Activated CD4-positive, alpha-beta T cell treated with anti-CD3 and anti-CD28 coated beads, Interleukin-2, amount 10 ng/mL, durations not matched to agents 7 days and 5 days (primary cell): ENCODE data around the gene TMIGD3. TPM values are rescaled to one million over a fixed set of nuclear protein-coding genes. Genes with fewer than 3 reads are reported as not detected.
A peak's percentile ranks its signal among the peaks of the same experiment; 100 is the strongest.

ENCODE experiments used
- CTCF ChIA-PET: fragments of 350-600 bp; sonication (Branson Sonifier 250); formaldehyde crosslinking; loops from one replicate; lab custom pipeline; 2021; ENCODE audit warnings: antibody characterized with exemption; lab: Charles Lee
- POLR2A ChIA-PET: fragments of 350-600 bp; sonication (Branson Sonifier 250); formaldehyde crosslinking; loops from one replicate; lab custom pipeline; 2021; ENCODE audit warnings: antibody characterized with exemption; lab: Charles Lee
- DNase-seq: peaks from one replicate; pipeline ENCODE4 v3.0.0-alpha.2; 2020
- H3K27ac Mint-ChIP-seq: one replicate; pipeline ENCODE4 v1.8.0; 2021; ENCODE audit warnings: mild to moderate bottlenecking, moderate library complexity, mixed read lengths
- H3K27me3 Mint-ChIP-seq: one replicate; pipeline ENCODE4 v1.8.0; 2021; ENCODE audit warnings: mixed read lengths
- H3K36me3 Mint-ChIP-seq: one replicate; pipeline ENCODE4 v1.8.0; 2021; ENCODE audit warnings: low read depth, mixed read lengths
- H3K4me1 Mint-ChIP-seq: one replicate; pipeline ENCODE4 v1.8.0; 2021; ENCODE audit warnings: mixed read lengths
- H3K4me3 Mint-ChIP-seq: one replicate; pipeline ENCODE4 v1.8.0; 2021; ENCODE audit warnings: mild to moderate bottlenecking, moderate library complexity, mixed read lengths
- H3K9me3 Mint-ChIP-seq: one replicate; pipeline ENCODE4 v1.8.0; 2021; ENCODE audit warnings: mixed read lengths
- total RNA-seq, 2 experiments: library from RNA; stranded (reverse); gene quantifications; one replicate each; pipeline ENCODE4 v1.2.3, GENCODE V29; 2021

Gene TMIGD3
- total RNA-seq, 2 experiments from 2014 or later = not detected

- Mint-ChIP-seq H3K4me1 (peaks cover 61% of the 10 kb centered on the region), H3K4me3 (no peak overlapping the region), H3K27ac (peak overlapping the region; percentile 82), H3K36me3 (no peaks in the 10 kb centered on the region), H3K9me3 (peaks cover 3% of the 10 kb centered on the region), H3K27me3 (no peaks in the 10 kb centered on the region)
- DNase-seq = no peak
- ChIA-PET CTCF (interaction anchor here (1.4 to 4.9 kb wide), 3 partner anchors 9 to 40 kb away, joined by 3 to 72 read pairs (median 40); no protein-coding TSS in a partner anchor), POLR2A (no interaction called here)
These were observed 2.2 kb upstream of the TMIGD3 start for GRCh38 chr1:111505641-111506119.

- no peak overlapping the region for H3K4me3 Mint-ChIP-seq
- ChIA-PET CTCF (interaction anchor here (1.2 to 1.9 kb wide), 3 partner anchors 13 to 211 kb away, joined by 3 to 11 read pairs (median 5); no protein-coding TSS in a partner anchor), POLR2A (no interaction called here)
- no peaks in the 10 kb centered on the region for H3K27me3 Mint-ChIP-seq
- peak overlapping the region; percentile 75 for H3K27ac Mint-ChIP-seq
- H3K36me3 Mint-ChIP-seq = no peaks in the 10 kb centered on the region
- peaks cover 61% of the 10 kb centered on the region for H3K4me1 Mint-ChIP-seq
- H3K9me3 Mint-ChIP-seq = peaks cover 8% of the 10 kb centered on the region
- no peak for DNase-seq
These were observed 664 bp upstream of the TMIGD3 start for GRCh38 chr1:111504097-111504496.

- Mint-ChIP-seq H3K4me3 (no peak overlapping the region), H3K4me1 (peaks cover 61% of the 10 kb centered on the region), H3K27ac (no peak overlapping the region), H3K27me3 (no peaks in the 10 kb centered on the region), H3K36me3 (peaks cover 15% of the 10 kb centered on the region), H3K9me3 (peaks cover 17% of the 10 kb centered on the region)
- ChIA-PET POLR2A (no interaction called here), CTCF (no interaction called here)
- no peak for DNase-seq
These were observed 1.8 kb downstream of the TMIGD3 start for GRCh38 chr1:111501645-111502044.

- Mint-ChIP-seq H3K36me3 (peaks cover 24% of the 10 kb centered on the region), H3K27me3 (no peaks in the 10 kb centered on the region), H3K27ac (no peak overlapping the region), H3K9me3 (peaks cover 31% of the 10 kb centered on the region), H3K4me3 (no peak overlapping the region), H3K4me1 (peaks cover 46% of the 10 kb centered on the region)
- ChIA-PET POLR2A (no interaction called here), CTCF (interaction anchor here (0.7 to 7.8 kb wide), 7 partner anchors 8 to 256 kb away, joined by 3 to 72 read pairs (median 3); no protein-coding TSS in a partner anchor)
- no peak for DNase-seq
These were observed 4.2 kb downstream of the TMIGD3 start for GRCh38 chr1:111499026-111499785.

- Mint-ChIP-seq H3K4me3 (no peak overlapping the region), H3K4me1 (peaks cover 29% of the 10 kb centered on the region), H3K27ac (no peak overlapping the region), H3K36me3 (peaks cover 24% of the 10 kb centered on the region), H3K9me3 (peaks cover 38% of the 10 kb centered on the region), H3K27me3 (no peaks in the 10 kb centered on the region)
- ChIA-PET CTCF (interaction anchor here (0.5 to 7.8 kb wide), 8 partner anchors 10 to 242 kb away, joined by 3 to 72 read pairs (median 4); partner anchors contain the start of gene INKA2), POLR2A (no interaction called here)
- no peak for DNase-seq
These were observed 5.8 kb downstream of the TMIGD3 start for GRCh38 chr1:111497592-111497991.

GRCh38 chr1:111496398-111496797 lies 7.0 kb downstream of the TMIGD3 start:
- H3K4me3 Mint-ChIP-seq = no peak overlapping the region
- DNase-seq = no peak
- H3K36me3 Mint-ChIP-seq = peaks cover 24% of the 10 kb centered on the region
- CTCF ChIA-PET = interaction anchor here (1.1 to 7.8 kb wide), 8 partner anchors 8 to 24 kb away, joined by 3 to 72 read pairs (median 5); no protein-coding TSS in a partner anchor
- H3K9me3 Mint-ChIP-seq = peaks cover 38% of the 10 kb centered on the region
- H3K27me3 Mint-ChIP-seq = no peaks in the 10 kb centered on the region
- peaks cover 27% of the 10 kb centered on the region for H3K4me1 Mint-ChIP-seq
- H3K27ac Mint-ChIP-seq = no peak overlapping the region
- POLR2A ChIA-PET = no interaction called here

- Mint-ChIP-seq H3K4me3 (no peak overlapping the region), H3K27me3 (peaks cover 2% of the 10 kb centered on the region), H3K27ac (no peak overlapping the region), H3K9me3 (peaks cover 21% of the 10 kb centered on the region), H3K36me3 (peaks cover 5% of the 10 kb centered on the region), H3K4me1 (peaks cover 3% of the 10 kb centered on the region)
- no peak for DNase-seq
- POLR2A ChIA-PET = no interaction called here
- CTCF ChIA-PET = interaction anchor here (1.3 to 2.3 kb wide), 3 partner anchors 14 to 256 kb away, joined by 3 to 9 read pairs (median 3); no protein-coding TSS in a partner anchor
These were observed 12.4 kb downstream of the TMIGD3 start for GRCh38 chr1:111491070-111491469.

GRCh38 chr1:111490220-111490619 lies 13.2 kb downstream of the TMIGD3 start:
- H3K27me3 Mint-ChIP-seq = peaks cover 2% of the 10 kb centered on the region
- CTCF ChIA-PET = interaction anchor here (0.6 to 2.3 kb wide), 6 partner anchors 8 to 277 kb away, joined by 3 to 9 read pairs (median 3); no protein-coding TSS in a partner anchor
- H3K4me1 Mint-ChIP-seq = no peaks in the 10 kb centered on the region
- no peak overlapping the region for H3K4me3 Mint-ChIP-seq
- POLR2A ChIA-PET = no interaction called here
- no peak overlapping the region for H3K27ac Mint-ChIP-seq
- DNase-seq = no peak
- peaks cover 16% of the 10 kb centered on the region for H3K9me3 Mint-ChIP-seq
- no peaks in the 10 kb centered on the region for H3K36me3 Mint-ChIP-seq

- Mint-ChIP-seq H3K36me3 (no peaks in the 10 kb centered on the region), H3K9me3 (peaks cover 10% of the 10 kb centered on the region), H3K4me3 (no peak overlapping the region), H3K4me1 (no peaks in the 10 kb centered on the region), H3K27ac (no peak overlapping the region), H3K27me3 (peaks cover 2% of the 10 kb centered on the region)
- ChIA-PET CTCF (interaction anchor here (1.0 to 2.3 kb wide), 5 partner anchors 9 to 278 kb away, joined by 3 to 9 read pairs (median 3); no protein-coding TSS in a partner anchor), POLR2A (no interaction called here)
- no peak for DNase-seq
These were observed 13.8 kb downstream of the TMIGD3 start for GRCh38 chr1:111489604-111490003.

- ChIA-PET CTCF (interaction anchor here (0.5 to 1.8 kb wide), 4 partner anchors 8 to 617 kb away, joined by 3 to 7 read pairs (median 3); no protein-coding TSS in a partner anchor), POLR2A (no interaction called here)
- no peaks in the 10 kb centered on the region for H3K4me1 Mint-ChIP-seq
These were observed 14.8 kb downstream of the TMIGD3 start for GRCh38 chr1:111488669-111489068.

GRCh38 chr1:111487133-111487532 lies 16.3 kb downstream of the TMIGD3 start:
- Mint-ChIP-seq H3K4me1 (peaks cover 6% of the 10 kb centered on the region), H3K27me3 (peaks cover 2% of the 10 kb centered on the region), H3K27ac (no peak overlapping the region), H3K9me3 (no peaks in the 10 kb centered on the region), H3K36me3 (no peaks in the 10 kb centered on the region), H3K4me3 (no peak overlapping the region)
- POLR2A ChIA-PET = no interaction called here
- DNase-seq = no peak
- CTCF ChIA-PET = interaction anchor here (1.0 to 1.8 kb wide), 2 partner anchors 9 to 21 kb away, joined by 4 to 7 read pairs; no protein-coding TSS in a partner anchor

More at GRCh38 chr1:111488669-111489068, 14.8 kb downstream of the TMIGD3 start:
- H3K36me3 Mint-ChIP-seq = no peaks in the 10 kb centered on the region
- H3K27ac Mint-ChIP-seq = no peak overlapping the region
- H3K4me3 Mint-ChIP-seq = no peak overlapping the region
- H3K27me3 Mint-ChIP-seq = peaks cover 2% of the 10 kb centered on the region
- peaks cover 3% of the 10 kb centered on the region for H3K9me3 Mint-ChIP-seq
- DNase-seq = no peak

- Mint-ChIP-seq H3K36me3 (no peaks in the 10 kb centered on the region), H3K4me3 (no peak overlapping the region), H3K27ac (no peak overlapping the region), H3K27me3 (peaks cover 2% of the 10 kb centered on the region), H3K9me3 (no peaks in the 10 kb centered on the region), H3K4me1 (peaks cover 13% of the 10 kb centered on the region)
- ChIA-PET CTCF (interaction anchor here (1.9 kb wide), 1 partner anchor 22 kb away, joined by 11 read pairs; no protein-coding TSS in a partner anchor), POLR2A (no interaction called here)
- DNase-seq = no peak
These were observed 17.0 kb downstream of the TMIGD3 start for GRCh38 chr1:111486431-111486830.
